Tibial nerve (tissue), 3 donors: ENCODE results near the gene GAN.

Source experiments
- CTCF ChIP-seq, 5 experiments: fragments of 200-600 bp in 3 of 5; fragments of 450-650 bp in 2 of 5; sonication (generic) in 3 of 5; IDR thresholded peaks; one replicate each; pipeline ENCODE4 v1.5.1; 2016 to 2019; ENCODE audit warnings: antibody characterized with exemption in 5 of 5, mild to moderate bottlenecking in 3 of 5, moderate library complexity in 2 of 5
- POLR2A ChIP-seq, 2 donors: fragments of 450-650 bp; IDR thresholded peaks; one replicate each; pipeline ENCODE4 v1.6.1; 2017; ENCODE audit warnings: antibody characterized with exemption in 2 of 2, mild to moderate bottlenecking in 2 of 2, moderate library complexity in 2 of 2

GRCh38 chr16:81421126-81421525, 106.4 kb downstream of the GAN start:
- TF ChIP-seq CTCF (IDR thresholded peaks at IDR 0.05) (no peak), POLR2A (IDR thresholded peaks at IDR 0.05) (no peak)
